Dendritic cell treated with granulocyte-macrophage colony-stimulating factor and Interleukin-4, amounts not matched to agents 40 ng/mL and 50 ng/mL, for 4 days (primary cell): ENCODE data around the gene ATP1A3.

Source experiments
- H3K27ac Mint-ChIP-seq: one replicate; pipeline ENCODE4 v1.8.0; 2022; ENCODE audit warnings: mild to moderate bottlenecking, mixed read lengths
- H3K27me3 Mint-ChIP-seq: one replicate; pipeline ENCODE4 v1.8.0; 2022; ENCODE audit warnings: mild to moderate bottlenecking, mixed read lengths
- H3K36me3 Mint-ChIP-seq: one replicate; pipeline ENCODE4 v1.8.0; 2022; ENCODE audit warnings: low read depth, mixed read lengths
- H3K4me1 Mint-ChIP-seq: one replicate; pipeline ENCODE4 v1.8.0; 2022; ENCODE audit warnings: low read depth, mixed read lengths
- H3K4me3 Mint-ChIP-seq: one replicate; pipeline ENCODE4 v1.8.0; 2022; ENCODE audit warnings: mild to moderate bottlenecking, moderate library complexity, mixed read lengths
- H3K9me3 Mint-ChIP-seq: one replicate; pipeline ENCODE4 v1.8.0; 2022; ENCODE audit warnings: mixed read lengths
- intact Hi-C: fragments of 100-400 bp; cut with micrococcal nuclease; formaldehyde crosslinking; loops from one replicate; pipeline ENCODE4 v1.15.0; 2022

Gene ATP1A3

GRCh38 chr19:41958367-41959055 is 35.5 kb downstream of the ATP1A3 start:
- intact Hi-C loops = loop anchor here (5.0 kb wide), 2 partner anchors 86 to 101 kb away; no protein-coding TSS in a partner anchor
- Mint-ChIP-seq H3K4me1 (peaks cover 30% of the 10 kb centered on the region), H3K36me3 (peaks cover 26% of the 10 kb centered on the region), H3K27ac (peak overlapping the region; percentile 54), H3K27me3 (no peaks in the 10 kb centered on the region), H3K4me3 (peak overlapping the region; percentile 91), H3K9me3 (no peaks in the 10 kb centered on the region)

GRCh38 chr19:41957838-41958366 is 36.1 kb downstream of the ATP1A3 start:
- Mint-ChIP-seq H3K36me3 (peaks cover 26% of the 10 kb centered on the region), H3K4me1 (peaks cover 30% of the 10 kb centered on the region), H3K9me3 (no peaks in the 10 kb centered on the region), H3K4me3 (peak overlapping the region; percentile 91), H3K27me3 (no peaks in the 10 kb centered on the region), H3K27ac (peak overlapping the region; percentile 54)
- intact Hi-C loops = loop anchor here (5.0 kb wide), 2 partner anchors 86 to 101 kb away; no protein-coding TSS in a partner anchor

GRCh38 chr19:41957161-41957837 is 36.7 kb downstream of the ATP1A3 start:
- Mint-ChIP-seq H3K4me3 (peak overlapping the region; percentile 91), H3K4me1 (peaks cover 30% of the 10 kb centered on the region)

GRCh38 chr19:41956621-41957020 is 37.4 kb downstream of the ATP1A3 start:
- H3K27me3 Mint-ChIP-seq = no peaks in the 10 kb centered on the region
- intact Hi-C loops = loop anchor here (5.0 kb wide), 2 partner anchors 84 to 99 kb away; no protein-coding TSS in a partner anchor
- no peak overlapping the region for H3K4me3 Mint-ChIP-seq
- no peaks in the 10 kb centered on the region for H3K9me3 Mint-ChIP-seq
- peaks cover 26% of the 10 kb centered on the region for H3K36me3 Mint-ChIP-seq
- no peak overlapping the region for H3K27ac Mint-ChIP-seq
- H3K4me1 Mint-ChIP-seq = peaks cover 34% of the 10 kb centered on the region

More at GRCh38 chr19:41957161-41957837, 36.7 kb downstream of the ATP1A3 start:
- peaks cover 26% of the 10 kb centered on the region for H3K36me3 Mint-ChIP-seq
- peak overlapping the region; percentile 54 for H3K27ac Mint-ChIP-seq
- intact Hi-C loops = loop anchor here (5.0 kb wide), 2 partner anchors 85 to 100 kb away; no protein-coding TSS in a partner anchor
- no peaks in the 10 kb centered on the region for H3K27me3 Mint-ChIP-seq
- H3K9me3 Mint-ChIP-seq = no peaks in the 10 kb centered on the region

- Mint-ChIP-seq H3K4me3 (no peak overlapping the region), H3K27ac (no peak overlapping the region), H3K9me3 (no peaks in the 10 kb centered on the region), H3K36me3 (peaks cover 26% of the 10 kb centered on the region), H3K27me3 (no peaks in the 10 kb centered on the region), H3K4me1 (peaks cover 30% of the 10 kb centered on the region)
- intact Hi-C loops = loop anchor here (5.0 kb wide), 2 partner anchors 83 to 98 kb away; no protein-coding TSS in a partner anchor
Observed at GRCh38 chr19:41955521-41955920, 38.5 kb downstream of the ATP1A3 start.

GRCh38 chr19:41951686-41952172 is 42.3 kb downstream of the ATP1A3 start:
- Mint-ChIP-seq H3K27me3 (peaks cover 2% of the 10 kb centered on the region), H3K4me3 (no peak overlapping the region), H3K9me3 (no peaks in the 10 kb centered on the region), H3K36me3 (peaks cover 20% of the 10 kb centered on the region), H3K4me1 (peaks cover 5% of the 10 kb centered on the region), H3K27ac (no peak overlapping the region)
- intact Hi-C loops = no loop called here

GRCh38 chr19:41947091-41947490 is 46.9 kb downstream of the ATP1A3 start:
- Mint-ChIP-seq H3K9me3 (no peaks in the 10 kb centered on the region), H3K4me3 (no peak overlapping the region), H3K27me3 (peaks cover 12% of the 10 kb centered on the region), H3K4me1 (peaks cover 14% of the 10 kb centered on the region), H3K27ac (no peak overlapping the region), H3K36me3 (no peaks in the 10 kb centered on the region)
- intact Hi-C loops = no loop called here

- intact Hi-C loops = no loop called here
- H3K27ac Mint-ChIP-seq = no peak overlapping the region
- no peaks in the 10 kb centered on the region for H3K36me3 Mint-ChIP-seq
- no peak overlapping the region for H3K4me3 Mint-ChIP-seq
- H3K4me1 Mint-ChIP-seq = peaks cover 14% of the 10 kb centered on the region
- no peaks in the 10 kb centered on the region for H3K9me3 Mint-ChIP-seq
- H3K27me3 Mint-ChIP-seq = peaks cover 28% of the 10 kb centered on the region
Observed at GRCh38 chr19:41945135-41945766, 48.8 kb downstream of the ATP1A3 start.

- Mint-ChIP-seq H3K27ac (no peak overlapping the region), H3K36me3 (no peaks in the 10 kb centered on the region), H3K9me3 (no peaks in the 10 kb centered on the region), H3K4me3 (no peak overlapping the region), H3K27me3 (peaks cover 34% of the 10 kb centered on the region), H3K4me1 (peaks cover 19% of the 10 kb centered on the region)
- intact Hi-C loops = no loop called here
Observed at GRCh38 chr19:41944336-41944735, 49.7 kb downstream of the ATP1A3 start.

GRCh38 chr19:41941410-41942202 is 52.4 kb downstream of the ATP1A3 start:
- Mint-ChIP-seq H3K4me3 (peak overlapping the region; percentile 27), H3K4me1 (peaks cover 24% of the 10 kb centered on the region), H3K27ac (no peak overlapping the region), H3K36me3 (no peaks in the 10 kb centered on the region), H3K27me3 (peaks cover 51% of the 10 kb centered on the region), H3K9me3 (no peaks in the 10 kb centered on the region)
- intact Hi-C loops = no loop called here

- peak overlapping the region; percentile 75 for H3K4me3 Mint-ChIP-seq
- intact Hi-C loops = no loop called here
- H3K27me3 Mint-ChIP-seq = peaks cover 57% of the 10 kb centered on the region
- H3K9me3 Mint-ChIP-seq = no peaks in the 10 kb centered on the region
- no peaks in the 10 kb centered on the region for H3K36me3 Mint-ChIP-seq
- H3K4me1 Mint-ChIP-seq = peaks cover 24% of the 10 kb centered on the region
- peak overlapping the region; percentile 35 for H3K27ac Mint-ChIP-seq
Observed at GRCh38 chr19:41940731-41941409, 53.2 kb downstream of the ATP1A3 start.

GRCh38 chr19:41939861-41940730 is 53.9 kb downstream of the ATP1A3 start:
- Mint-ChIP-seq H3K4me1 (peaks cover 20% of the 10 kb centered on the region), H3K36me3 (no peaks in the 10 kb centered on the region), H3K9me3 (no peaks in the 10 kb centered on the region), H3K27me3 (peaks cover 62% of the 10 kb centered on the region), H3K4me3 (peak overlapping the region; percentile 75), H3K27ac (peak overlapping the region; percentile 35)
- intact Hi-C loops = no loop called here
